ENCODE data around the gene ABHD6. TPM values are rescaled to one million over a fixed set of nuclear protein-coding genes. Genes with fewer than 3 reads are reported as not detected.

Gene ABHD6
- total and polyA plus RNA-seq, 9 of the 15 experiments (the other 6 are each of a cell fraction or from before 2014, with no cell fraction given), result 0.53 to 3.6 (median 2.5) TPM

DNA sequence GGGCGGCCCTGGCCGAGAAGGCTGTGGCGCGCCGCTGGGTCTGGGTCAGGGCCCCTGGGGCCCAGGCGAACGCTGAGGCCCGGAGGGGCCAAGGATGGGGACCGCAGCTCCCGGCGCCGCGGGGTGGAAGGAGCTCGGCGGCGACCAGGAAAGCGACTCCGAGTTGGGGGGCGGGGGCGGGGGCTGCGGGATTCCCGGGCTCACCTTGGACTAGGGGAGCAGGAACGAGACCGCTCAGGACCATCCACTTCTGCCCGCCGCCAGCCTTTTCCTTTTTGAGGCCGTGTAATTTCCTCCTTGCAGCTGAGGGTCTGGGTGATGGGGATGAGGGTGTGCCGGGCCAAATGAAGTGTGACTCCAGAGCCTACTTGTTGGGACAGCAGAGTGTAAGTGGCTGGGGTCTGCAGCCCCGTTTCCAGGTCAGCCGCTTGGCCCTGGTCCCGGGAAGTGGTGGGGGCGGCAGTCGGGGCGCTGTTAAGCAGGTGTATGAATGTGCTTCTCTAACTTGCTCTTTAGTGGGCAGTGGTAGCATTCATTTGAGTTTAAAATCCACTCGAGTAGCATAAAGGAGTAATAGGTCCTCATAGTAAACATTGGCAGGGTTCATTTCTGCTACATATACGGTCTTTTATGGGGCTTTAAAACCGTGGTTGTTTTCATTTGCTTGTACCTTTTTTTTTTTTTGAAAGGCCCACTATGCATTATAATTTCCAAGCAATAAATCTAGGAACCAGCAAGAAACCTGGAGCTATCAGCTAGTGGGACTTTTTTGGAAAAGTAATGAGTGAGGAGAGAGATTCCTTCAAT is 95.8 kb downstream of the ABHD6 start:
- H3K27me3 ChIP-seq (ENCODE audit: control insufficient read depth in 2 of 2, insufficient read depth in 2 of 2, low read length in 2 of 2), result no peaks in the 10 kb centered on the region
- peak overlapping the region; percentile 90 for H3K4me2 ChIP-seq (ENCODE audit: insufficient read depth, low read length)
- ChIA-PET POLR2A (interaction anchor here (1.3 to 2.2 kb wide), 3 partner anchors 11 to 17 kb away, joined by 4 to 6 read pairs (median 5); no protein-coding TSS in a partner anchor), CTCF (ENCODE audit: low intra/inter-chr PET ratio) (no interaction called here)
- H3K27ac ChIP-seq (ENCODE audit: extremely low read depth, low read depth, low read length), result peak overlapping the region; percentile 64
- no peak for FAIRE-seq
- TSS peak; percentile 56 for BruUV-seq (replicated peaks)
- intact Hi-C loops (cut with micrococcal nuclease) (loop anchor here (2.0 kb wide), 1 partner anchor 157 kb away; no protein-coding TSS in a partner anchor), in situ Hi-C loops (cut with MboI) (no loop called here)
- peak; percentile 48 for ATAC-seq
- TF ChIP-seq ZNF165 (CRISPR knock-in tag; IDR thresholded peaks at IDR 0.05; ENCODE audit: borderline replicate concordance) (no peak), CHCHD3 (CRISPR knock-in tag; IDR thresholded peaks at IDR 0.05) (no peak), SMARCA4 (IDR thresholded peaks at IDR 0.05) (0 out of 2 replicates have a peak, but pooled peaks have one; percentile 23), NFIC (IDR thresholded peaks at IDR 0.05) (peak; percentile 43), RBBP5 (IDR thresholded peaks at IDR 0.05; ENCODE audit: borderline replicate concordance, insufficient read depth, low read length, poor library complexity, severe bottlenecking) (peak; percentile 23), ZNF561 (CRISPR knock-in tag; conservative IDR thresholded peaks at IDR 0.05) (no peak), TSC22D4 (tag; IDR thresholded peaks at IDR 0.05) (no peak)
- TF ChIP-seq, protein P1, sequence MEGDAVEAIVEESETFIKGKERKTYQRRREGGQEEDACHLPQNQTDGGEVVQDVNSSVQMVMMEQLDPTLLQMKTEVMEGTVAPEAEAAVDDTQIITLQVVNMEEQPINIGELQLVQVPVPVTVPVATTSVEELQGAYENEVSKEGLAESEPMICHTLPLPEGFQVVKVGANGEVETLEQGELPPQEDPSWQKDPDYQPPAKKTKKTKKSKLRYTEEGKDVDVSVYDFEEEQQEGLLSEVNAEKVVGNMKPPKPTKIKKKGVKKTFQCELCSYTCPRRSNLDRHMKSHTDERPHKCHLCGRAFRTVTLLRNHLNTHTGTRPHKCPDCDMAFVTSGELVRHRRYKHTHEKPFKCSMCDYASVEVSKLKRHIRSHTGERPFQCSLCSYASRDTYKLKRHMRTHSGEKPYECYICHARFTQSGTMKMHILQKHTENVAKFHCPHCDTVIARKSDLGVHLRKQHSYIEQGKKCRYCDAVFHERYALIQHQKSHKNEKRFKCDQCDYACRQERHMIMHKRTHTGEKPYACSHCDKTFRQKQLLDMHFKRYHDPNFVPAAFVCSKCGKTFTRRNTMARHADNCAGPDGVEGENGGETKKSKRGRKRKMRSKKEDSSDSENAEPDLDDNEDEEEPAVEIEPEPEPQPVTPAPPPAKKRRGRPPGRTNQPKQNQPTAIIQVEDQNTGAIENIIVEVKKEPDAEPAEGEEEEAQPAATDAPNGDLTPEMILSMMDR (IDR thresholded peaks at IDR 0.05 in 2 of 3, conservative IDR thresholded peaks at IDR 0.05 in 1 of 3; ENCODE audit: insufficient read depth in 2 of 3, low read depth in 1 of 3, low read length in 3 of 3), result peak in 1 of 3 experiments; percentile 27; a peak in 2 of 6 replicates
- peak overlapping the region; percentile 63 to 92 for H3K9ac ChIP-seq (ENCODE audit: insufficient read depth in 1 of 2, low read depth in 2 of 2, low read length in 2 of 2)
- H3K9me3 ChIP-seq (replicated peaks; ENCODE audit: control insufficient read depth, insufficient read depth, low read depth, low read length), result no peaks in the 10 kb centered on the region
- H3K79me2 ChIP-seq (ENCODE audit: control insufficient read depth, insufficient read depth, low read length), result peaks cover 28% of the 10 kb centered on the region
- H3K4me1 ChIP-seq (replicated peaks in 1 of 2; ENCODE audit: control insufficient read depth in 2 of 2, insufficient read depth in 2 of 2, low read length in 2 of 2), result peaks cover 16 to 21% of the 10 kb centered on the region in 2 experiments; a peak in 4 of 5 replicates
- no peaks in the 10 kb centered on the region for H3K9me1 ChIP-seq (ENCODE audit: control insufficient read depth, insufficient read depth, low read length)
- H2AFZ ChIP-seq (ENCODE audit: low read depth, low read length), result peak overlapping the region; percentile 66
- H4K20me1 ChIP-seq (replicated peaks; ENCODE audit: control insufficient read depth, insufficient read depth, low read length), result no peaks in the 10 kb centered on the region
- WGBS (ENCODE audit: insufficient coverage, low coverage, missing lambda C conversion rate), result 0% methylated on average over 23 of the region's 37 CpGs
- H3K36me3 ChIP-seq (ENCODE audit: control insufficient read depth, insufficient read depth, low read length), result no peaks in the 10 kb centered on the region
- H3K4me3 ChIP-seq, result peak overlapping the region; percentile 72
- peak in 2 of 4 experiments; percentile 21 to 33 for DNase-seq (ENCODE audit: extremely low read depth in 1 of 4, low spot score in 3 of 4)

Data from K562 (cell line).